IMR-90 (cell line): ENCODE data around the gene NQO2. TPM values are rescaled to one million over a fixed set of nuclear protein-coding genes. Genes with fewer than 3 reads are reported as not detected.
A peak's percentile ranks its signal among the peaks of the same experiment; 100 is the strongest.

Experiments
- ATAC-seq: fragments of 200-7000 bp; cut with Tn5 transposase; 2 replicates; pipeline ENCODE4 v1.9.1; 2020; ENCODE audit warnings: low read depth, mild to moderate bottlenecking, moderate library complexity
- BruUV-seq: library from RNA; stranded (reverse); fragments of 400-500 nt; replicated peaks from 2 replicates; lab custom pipeline; 2021; lab: Mats Ljungman, UMichigan
- CTCF ChIA-PET: fragments of 300-600 bp; formaldehyde crosslinking; extraction: SDS; loops from one replicate; lab custom pipeline; 2021; ENCODE audit warnings: antibody characterized with exemption; lab: Yijun Ruan, JAX
- POLR2A ChIA-PET: fragments of 300-600 bp; sonication (Branson Sonifier 250); formaldehyde crosslinking; loops from one replicate; lab custom pipeline; 2022; ENCODE audit warnings: antibody characterized with exemption; ENCODE audit not compliant: unreplicated experiment; lab: Charles Lee
- DNase-seq: peaks from one replicate; pipeline ENCODE4 v3.0.0; 2013
- H2AFZ ChIP-seq: replicated peaks from 2 replicates; pipeline ENCODE3; 2013; ENCODE audit warnings: low read length, mild to moderate bottlenecking; ENCODE audit not compliant: poor library complexity
- H2AK5ac ChIP-seq: 2 replicates; pipeline ENCODE4 v1.6.1; 2013; ENCODE audit warnings: low read depth, low read length, inconsistent platforms
- H2AK9ac ChIP-seq: replicated peaks from 2 replicates; pipeline ENCODE3; 2013; ENCODE audit warnings: mild to moderate bottlenecking, low read depth, low read length, moderate library complexity; ENCODE audit not compliant: poor library complexity
- H2BK120ac ChIP-seq: 2 replicates; pipeline ENCODE4 v1.6.1; 2013; ENCODE audit warnings: low read depth, low read length, inconsistent platforms
- H2BK15ac ChIP-seq: 3 replicates; pipeline ENCODE4 v1.6.1; 2013; ENCODE audit warnings: low read depth, low read length, inconsistent platforms
- H2BK20ac ChIP-seq: 2 replicates; pipeline ENCODE4 v1.6.1; 2013; ENCODE audit warnings: low read depth, mild to moderate bottlenecking, inconsistent platforms, low read length, moderate library complexity
- H2BK5ac ChIP-seq: 2 replicates; pipeline ENCODE4 v1.6.1; 2013; ENCODE audit warnings: mild to moderate bottlenecking, low read depth, low read length, inconsistent platforms; ENCODE audit not compliant: poor library complexity, severe bottlenecking
- H3K14ac ChIP-seq: replicated peaks from 2 replicates; pipeline ENCODE4 v1.6.1; 2013; ENCODE audit warnings: low read depth, low read length, inconsistent platforms
- H3K18ac ChIP-seq: 2 replicates; pipeline ENCODE4 v1.6.1; 2013; ENCODE audit warnings: low read depth, low read length, control low read depth
- H3K23ac ChIP-seq: 2 replicates; pipeline ENCODE4 v1.6.1; 2013; ENCODE audit warnings: low read depth, low read length, inconsistent platforms
- H3K27ac ChIP-seq: 2 replicates; pipeline ENCODE4 v1.5.1; 2013; ENCODE audit warnings: mild to moderate bottlenecking, control low read depth, low read length; ENCODE audit not compliant: insufficient read depth
- H3K27me3 ChIP-seq: 2 replicates; pipeline ENCODE4 v1.6.1; 2013; ENCODE audit warnings: low read length; ENCODE audit not compliant: control insufficient read depth, insufficient read depth
- H3K36me3 ChIP-seq: 2 replicates; pipeline ENCODE4 v1.6.1; 2013; ENCODE audit warnings: low read length, mixed read lengths; ENCODE audit not compliant: control insufficient read depth, insufficient read depth
- H3K4ac ChIP-seq: 2 replicates; pipeline ENCODE4 v1.6.1; 2013; ENCODE audit warnings: low read depth, low read length, inconsistent platforms
- H3K4me1 ChIP-seq: 2 replicates; pipeline ENCODE4 v1.6.1; 2013; ENCODE audit warnings: low read length, mixed read lengths; ENCODE audit not compliant: control insufficient read depth, insufficient read depth
- H3K4me2 ChIP-seq: 2 replicates; pipeline ENCODE4 v1.6.1; 2013; ENCODE audit warnings: low read depth, mild to moderate bottlenecking, control low read depth, low read length, moderate library complexity
- H3K4me3 ChIP-seq: 2 replicates; pipeline ENCODE4 v1.5.1; 2013; ENCODE audit warnings: low read depth, mild to moderate bottlenecking, control low read depth, low read length, moderate library complexity; ENCODE audit not compliant: insufficient read depth
- H3K56ac ChIP-seq: 2 replicates; pipeline ENCODE4 v1.6.1; 2013; ENCODE audit warnings: low read length, inconsistent platforms; ENCODE audit not compliant: insufficient read depth; ENCODE audit errors: extremely low read depth
- H3K79me1 ChIP-seq, 2 experiments: 2 replicates each; pipeline ENCODE4 v1.6.1; 2013; ENCODE audit warnings: low read length in 2 of 2, inconsistent platforms in 1 of 2, low read depth in 1 of 2
- H3K9ac ChIP-seq: 2 replicates; pipeline ENCODE4 v1.6.1; 2013; ENCODE audit warnings: low read depth, low read length, control low read depth
- H3K9me1 ChIP-seq: 2 replicates; pipeline ENCODE4 v1.6.1; 2013; ENCODE audit warnings: low read length, inconsistent platforms; ENCODE audit not compliant: insufficient read depth
- H3K9me3 ChIP-seq: 2 replicates; pipeline ENCODE4 v1.6.1; 2013; ENCODE audit warnings: low read length; ENCODE audit not compliant: control insufficient read depth, insufficient read depth
- H4K20me1 ChIP-seq: 2 replicates; pipeline ENCODE4 v1.6.1; 2013; ENCODE audit warnings: low read length, inconsistent platforms; ENCODE audit not compliant: insufficient read depth
- H4K5ac ChIP-seq: 2 replicates; pipeline ENCODE4 v1.6.1; 2013; ENCODE audit warnings: mild to moderate bottlenecking, low read depth, low read length, control low read depth
- H4K8ac ChIP-seq, 2 experiments: 2 replicates each; pipeline ENCODE4 v1.6.1; 2013; ENCODE audit warnings: low read depth in 2 of 2, low read length in 2 of 2, control low read depth in 1 of 2, inconsistent platforms in 1 of 2
- H4K91ac ChIP-seq: 2 replicates; pipeline ENCODE4 v1.6.1; 2013; ENCODE audit warnings: low read depth, low read length, inconsistent platforms; ENCODE audit not compliant: insufficient read depth
- FOS ChIP-seq: fragments of 150-350 bp; IDR thresholded peaks from 2 replicates; pipeline ENCODE4 v1.6.1; 2016; ENCODE audit warnings: low read depth, low read length
- POLR2A ChIP-seq: IDR thresholded peaks from 2 replicates; pipeline ENCODE4 v1.6.1; 2012; ENCODE audit warnings: mild to moderate bottlenecking, low read depth, low read length
- WGBS, 2 experiments: methylation state at CpG; one replicate each; pipeline versions ENCODE4 v1.1.5 to v1.1.7; 2013; ENCODE audit warnings: missing lambda C conversion rate in 2 of 2; ENCODE audit not compliant: insufficient read length in 1 of 2; ENCODE audit errors: extremely low coverage in 2 of 2; 5-methylcytosine and 5-hydroxymethylcytosine counted together
- dilution Hi-C: fragments of 300-500 bp; cut with HindIII; formaldehyde crosslinking; loops from one replicate; pipeline ENCODE4 v1.14.3; 2018; ENCODE audit warnings: low sequenced_read_pairs; ENCODE audit not compliant: unreplicated experiment
- in situ Hi-C: fragments of 300-500 bp; cut with MboI; formaldehyde crosslinking; loops from 3 replicates; pipeline ENCODE4 v1.14.3; 2019; ENCODE audit warnings: low sequenced_read_pairs, inconsistent platforms, mixed read lengths
- intact Hi-C: fragments of 100-400 bp; cut with micrococcal nuclease; formaldehyde crosslinking; loops from 2 replicates; pipeline ENCODE4 v1.10.0; 2022
- polyA plus RNA-seq, 3 experiments: library from polyadenylated mRNA; depleted of rRNA; stranded (reverse); fragments of >200 nt; gene quantifications; 2 replicates each; pipeline ENCODE4 v1.2.3, GENCODE V29; 2012; ENCODE audit warnings: low replicate concordance in 1 of 3
- total RNA-seq: library from RNA; depleted of rRNA; stranded (reverse); fragments of >200 nt; gene quantifications from 2 replicates; pipeline ENCODE4 v1.2.3, GENCODE V29; 2012

The NQO2 gene
- total and polyA plus RNA-seq, 2 of the 4 experiments (the other 2 are of a cell fraction): 42.5 to 72.1 TPM

DNA sequence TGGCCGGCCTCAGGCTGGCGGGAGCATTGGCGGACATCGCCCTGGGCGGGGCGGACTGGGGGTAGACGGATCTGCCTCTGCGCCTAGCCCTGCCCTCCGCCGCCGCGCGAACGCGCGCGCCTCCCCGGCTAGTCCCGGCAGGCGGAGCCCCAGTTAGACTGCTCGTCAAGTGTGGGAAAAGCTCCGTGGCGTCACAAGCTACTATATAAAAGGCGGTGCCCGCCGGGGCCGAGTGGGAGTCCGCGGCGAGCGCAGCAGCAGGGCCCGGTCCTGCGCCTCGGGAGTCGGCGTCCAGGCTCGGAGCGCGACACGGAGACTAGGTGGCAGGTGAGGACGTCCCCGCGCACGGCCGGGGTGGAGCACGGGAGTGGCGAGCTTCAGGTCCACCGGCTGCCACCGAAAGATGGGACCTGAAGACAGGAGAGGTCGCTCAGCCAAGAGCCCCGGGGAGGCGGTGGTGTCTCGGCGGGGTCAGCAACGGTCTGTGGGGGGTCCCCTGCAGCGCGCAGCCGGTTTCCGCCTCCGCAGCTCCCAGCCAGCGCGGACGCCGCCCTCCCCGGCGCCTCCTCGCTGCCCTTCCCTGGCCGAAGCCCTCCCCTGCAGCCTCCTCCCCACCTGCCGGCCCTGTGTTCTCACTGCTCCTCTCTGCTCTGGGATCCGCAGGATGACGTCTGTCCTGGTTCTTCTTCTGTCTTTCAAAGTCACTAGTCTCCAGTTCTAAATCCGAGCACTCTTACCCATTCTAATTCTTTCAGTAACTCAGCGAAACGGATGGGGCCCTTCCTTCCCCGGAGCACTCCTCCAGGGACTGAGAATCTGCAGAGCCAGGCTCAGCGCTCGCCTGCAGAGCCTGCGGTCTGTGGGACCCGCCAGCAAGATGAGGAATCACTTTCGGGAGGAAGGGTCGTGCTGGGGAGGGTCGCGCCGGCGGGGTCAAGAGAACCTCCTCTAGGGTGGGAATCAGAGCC is 64.3 kb downstream of the NQO2 start:
- no peaks in the 10 kb centered on the region for H3K9me3 ChIP-seq
- H3K4me1 ChIP-seq: peaks cover 3% of the 10 kb centered on the region
- DNase-seq (peak; percentile 91), ATAC-seq (peak; percentile 86)
- peak overlapping the region; percentile 26; the same call in 1 of the 2 replicates for H3K18ac ChIP-seq
- no peak for TF ChIP-seq FOS
- peak; percentile 98 for TF ChIP-seq POLR2A
- peak overlapping the region; percentile 71 for H3K23ac ChIP-seq
- H2AK9ac ChIP-seq: peak overlapping the region; percentile 96
- intact Hi-C loops: no loop called here
- H3K27me3 ChIP-seq: no peaks in the 10 kb centered on the region; the same call in 1 of the 2 replicates
- H3K4me3 ChIP-seq: peak overlapping the region; percentile 96
- dilution Hi-C loops: no loop called here
- BruUV-seq: no TSS peak
- peak overlapping the region; percentile 42 for H2BK5ac ChIP-seq
- no peaks in the 10 kb centered on the region; the same call in 1 of the 2 replicates for H3K9me1 ChIP-seq
- peak overlapping the region; percentile 97 for H2AFZ ChIP-seq
- H4K5ac ChIP-seq: no peak overlapping the region; the same call in 1 of the 2 replicates
- peak overlapping the region; percentile 99 for H3K4me2 ChIP-seq
- no peak overlapping the region for H4K91ac ChIP-seq
- H3K27ac ChIP-seq: peak overlapping the region; percentile 64; the same call in 1 of the 2 replicates
- ChIA-PET POLR2A (interaction anchor here (0.6 to 1.0 kb wide), 4 partner anchors 62 to 688 kb away, joined by 3 to 16 read pairs (median 3); no protein-coding TSS in a partner anchor), CTCF (interaction anchor here (0.8 to 1.0 kb wide), 3 partner anchors 75 to 326 kb away, joined by 3 to 4 read pairs (median 4); no protein-coding TSS in a partner anchor)
- peak overlapping the region; percentile 78 for H3K9ac ChIP-seq
- H3K4ac ChIP-seq: peak overlapping the region; percentile 73
- H2BK20ac ChIP-seq: no peak overlapping the region
- H3K56ac ChIP-seq: no peak overlapping the region
- peak overlapping the region; percentile 9; the same call in 1 of the 2 replicates for H2BK120ac ChIP-seq
- peak overlapping the region; percentile 39; the same call in 1 of the 2 replicates for H2AK5ac ChIP-seq
- no peak overlapping the region for H2BK15ac ChIP-seq
- peaks cover 1% of the 10 kb centered on the region; the same call in 1 of the 2 replicates for H4K20me1 ChIP-seq
- peak overlapping the region in 1 of 2 experiments; percentile 60; a peak in 1 of 4 replicates for H4K8ac ChIP-seq
- H3K14ac ChIP-seq: peak overlapping the region; percentile 41
- no peaks in the 10 kb centered on the region for H3K36me3 ChIP-seq
- WGBS, 2 experiments: 0% methylated on average over 32 of the region's 85 CpGs; no CpG with 5 or more reads in 1 of the 2 experiments
- in situ Hi-C loops: no loop called here
- peaks cover 5 to 28% of the 10 kb centered on the region in 2 experiments; a peak in 3 of 4 replicates for H3K79me1 ChIP-seq
